Activated T-cell treated with anti-CD3 and anti-CD28 coated beads, Interleukin-2, amount 50 U/mL, for 1 hour (primary cell): ENCODE data around the gene UBE2U.

Experiments used
- DNase-seq: peaks from one replicate; pipeline ENCODE4 v3.0.0-alpha.2; 2020

UBE2U gene

GRCh38 chr1:64296459-64296858 is 93.0 kb downstream of the UBE2U start:
- DNase-seq = no peak

- no peak for DNase-seq
Observed at GRCh38 chr1:64302194-64302593, 98.8 kb downstream of the UBE2U start.

GRCh38 chr1:64302971-64303370 is 99.5 kb downstream of the UBE2U start:
- DNase-seq = no peak

DNA sequence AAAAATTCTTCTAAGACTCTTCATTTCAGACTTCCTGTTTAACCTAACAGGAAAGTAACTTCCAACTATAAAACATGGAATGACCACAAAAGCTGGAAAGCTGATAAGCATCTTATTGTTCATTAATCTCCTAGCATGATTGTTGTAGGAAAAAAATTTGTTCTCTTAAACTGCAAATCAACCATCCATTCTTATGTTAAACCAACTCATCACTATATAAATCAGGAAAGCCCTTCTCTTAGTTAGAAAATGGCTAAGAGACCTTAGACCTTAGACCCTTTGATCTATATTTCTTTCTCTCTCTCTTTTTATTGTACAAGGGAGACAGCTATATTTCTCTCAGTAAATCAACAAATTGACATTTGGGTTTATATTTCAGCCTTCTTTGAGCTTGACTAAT is 101.4 kb downstream of the UBE2U start:
- DNase-seq = no peak

GRCh38 chr1:64308866-64309265 is 105.4 kb downstream of the UBE2U start:
- no peak for DNase-seq

DNA sequence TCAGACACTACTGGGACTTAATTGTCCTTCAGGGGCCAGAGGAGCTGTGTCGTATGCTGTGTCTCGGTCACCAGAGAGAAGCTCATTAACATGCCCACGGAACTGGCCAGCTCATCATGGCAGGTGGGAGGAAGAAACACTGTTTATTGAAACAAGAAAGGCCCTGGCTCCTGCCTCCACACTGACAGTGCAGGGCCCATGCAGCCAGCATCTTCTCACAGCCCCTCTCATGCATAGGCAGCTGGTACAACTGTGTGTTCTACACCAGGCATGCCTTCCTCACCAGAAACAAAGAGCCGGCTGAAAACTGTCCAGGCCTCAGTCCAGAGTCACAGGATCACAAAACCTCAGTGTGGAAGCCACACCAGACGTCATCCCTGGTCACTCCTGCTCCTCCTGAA is 106.0 kb downstream of the UBE2U start:
- DNase-seq = no peak

GRCh38 chr1:64310760-64311159 is 107.3 kb downstream of the UBE2U start:
- DNase-seq = no peak

- no peak for DNase-seq
Observed at GRCh38 chr1:64312431-64312830, 109.0 kb downstream of the UBE2U start.

GRCh38 chr1:64315402-64315801 is 112.0 kb downstream of the UBE2U start:
- DNase-seq = no peak
